ENCODE results near the gene SMARCD2.

SMARCD2 gene

DNA sequence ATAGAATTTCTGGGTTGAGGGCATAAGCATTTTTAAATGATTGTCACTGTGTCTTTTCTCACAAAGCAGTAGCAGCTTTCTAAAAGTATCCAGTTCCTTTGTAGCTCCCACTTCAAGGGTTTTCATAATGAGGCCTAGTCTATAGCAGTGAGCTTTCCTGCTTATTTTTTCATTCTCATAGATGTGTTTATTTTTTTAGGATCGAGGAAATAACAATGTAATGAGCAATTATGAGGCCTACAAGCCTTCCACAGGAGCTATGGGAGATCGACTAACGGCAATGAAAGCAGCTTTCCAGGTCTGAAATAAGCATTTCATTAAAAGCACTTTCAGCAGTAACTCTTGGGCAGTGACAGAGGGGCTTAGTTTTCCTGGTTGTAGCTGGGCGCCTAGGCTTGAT, 25.8 kb downstream of the SMARCD2 start:
- DNase-seq (ENCODE audit: low read depth, low spot score), result no peak
- ChIA-PET POLR2A (interaction anchor here (2.9 kb wide), 1 partner anchor 10 kb away, joined by 13 read pairs; the partner anchor contains the start of gene PSMC5), CTCF (interaction anchor here (1.0 kb wide), 1 partner anchor 17 kb away, joined by 3 read pairs; no protein-coding TSS in a partner anchor)
- H3K4me3 ChIP-seq (ENCODE audit: low read depth, low read length), result no peak overlapping the region
- no peak for TF ChIP-seq CTCF (IDR thresholded peaks at IDR 0.05; ENCODE audit: insufficient read depth, low read length, missing control alignments)

DNA sequence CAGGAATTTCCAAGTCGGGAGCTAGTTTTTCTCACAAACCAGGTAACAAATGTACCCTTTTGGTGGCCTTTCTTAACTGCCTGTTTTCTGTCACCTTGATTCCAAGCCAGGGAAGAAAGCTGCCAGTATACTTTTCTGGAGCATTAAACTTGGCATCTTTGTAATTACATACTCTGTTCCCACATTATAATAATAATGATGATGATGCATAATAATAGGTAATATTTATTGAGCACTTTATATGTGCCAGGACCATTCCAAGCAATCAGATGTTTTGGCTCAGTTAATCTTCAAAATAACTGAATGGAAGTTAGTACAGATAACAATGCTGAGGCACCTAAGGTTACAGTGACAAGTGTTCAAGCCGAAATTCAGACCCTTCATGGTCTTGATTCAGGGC, 26.4 kb downstream of the SMARCD2 start:
- no peak for DNase-seq (ENCODE audit: low read depth, low spot score)
- no peak overlapping the region for H3K4me3 ChIP-seq (ENCODE audit: low read depth, low read length)
- TF ChIP-seq CTCF (IDR thresholded peaks at IDR 0.05; ENCODE audit: insufficient read depth, low read length, missing control alignments), result no peak
- ChIA-PET POLR2A (interaction anchor here (2.9 kb wide), 1 partner anchor 10 kb away, joined by 13 read pairs; the partner anchor contains the start of gene PSMC5), CTCF (interaction anchor here (1.0 to 1.9 kb wide), 2 partner anchors 14 to 17 kb away, joined by 3 to 5 read pairs; no protein-coding TSS in a partner anchor)

DNA sequence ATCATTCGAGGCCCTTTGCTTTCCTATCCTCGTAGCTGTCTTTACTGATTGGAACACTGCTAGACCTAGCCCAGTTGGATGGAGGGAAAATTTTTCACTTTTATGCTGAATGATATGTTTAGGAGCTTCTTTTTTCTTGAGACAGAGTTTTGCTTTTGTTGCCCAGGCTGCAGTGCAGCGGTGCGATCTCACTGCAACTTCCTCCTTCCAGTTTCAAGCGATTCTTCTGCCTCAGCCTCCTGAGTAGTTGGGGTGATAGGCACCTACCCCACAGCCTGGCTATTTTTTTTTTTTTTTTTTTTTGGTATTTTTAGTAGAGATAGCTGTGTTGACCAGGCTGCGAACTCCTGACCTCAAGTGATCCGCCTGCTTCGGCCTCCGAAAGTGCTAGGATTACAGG, 32.5 kb downstream of the SMARCD2 start:
- CTCF ChIA-PET, result interaction anchor here (0.7 to 1.2 kb wide), 2 partner anchors 9 to 10 kb away, joined by 3 to 4 read pairs; no protein-coding TSS in a partner anchor
- TF ChIP-seq CTCF (IDR thresholded peaks at IDR 0.05; ENCODE audit: insufficient read depth, low read length, missing control alignments), result no peak
- H3K4me3 ChIP-seq (ENCODE audit: low read depth, low read length), result no peak overlapping the region
- DNase-seq (ENCODE audit: low read depth, low spot score), result no peak
- POLR2A ChIA-PET, result interaction anchor here (0.6 kb wide), 1 partner anchor 32 kb away, joined by 3 read pairs; no protein-coding TSS in a partner anchor

DNA sequence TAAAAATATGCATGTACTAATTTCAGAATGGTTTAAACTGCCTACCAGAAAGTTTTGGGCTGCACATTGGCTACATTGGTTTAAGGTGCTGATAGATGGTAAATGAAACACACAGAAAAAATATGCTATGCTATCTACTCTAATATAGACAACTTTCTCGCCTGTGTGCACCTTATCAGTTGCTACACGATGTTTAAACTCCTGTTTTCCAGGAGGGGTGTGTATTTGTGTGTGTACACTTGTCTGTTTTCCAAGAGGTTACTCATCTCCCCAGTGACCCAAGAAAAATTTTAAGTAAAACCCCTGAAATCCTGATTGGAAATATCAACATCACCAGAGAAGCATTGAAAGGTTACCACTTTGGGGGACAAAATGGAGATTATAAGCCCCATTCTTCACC, 36.9 kb downstream of the SMARCD2 start:
- POLR2A ChIA-PET, result no interaction called here
- no peak for DNase-seq (ENCODE audit: low read depth, low spot score)
- TF ChIP-seq CTCF (IDR thresholded peaks at IDR 0.05; ENCODE audit: insufficient read depth, low read length, missing control alignments), result no peak
- H3K4me3 ChIP-seq (ENCODE audit: low read depth, low read length), result no peak overlapping the region
- CTCF ChIA-PET, result no interaction called here

- TF ChIP-seq CTCF (IDR thresholded peaks at IDR 0.05; ENCODE audit: insufficient read depth, low read length, missing control alignments), result no peak
Observed at GRCh38 chr17:63804328-63804727, 38.2 kb downstream of the SMARCD2 start.

GRCh38 chr17:63800783-63801182, 41.7 kb downstream of the SMARCD2 start:
- ChIA-PET CTCF (interaction anchor here (1.0 to 1.2 kb wide), 2 partner anchors 18 to 26 kb away, joined by 3 read pairs; no protein-coding TSS in a partner anchor), POLR2A (no interaction called here)
- TF ChIP-seq CTCF (IDR thresholded peaks at IDR 0.05; ENCODE audit: insufficient read depth, low read length, missing control alignments), result no peak
- DNase-seq (ENCODE audit: low read depth, low spot score), result no peak
- no peak overlapping the region for H3K4me3 ChIP-seq (ENCODE audit: low read depth, low read length)

More at GRCh38 chr17:63804328-63804727, 38.2 kb downstream of the SMARCD2 start:
- ChIA-PET POLR2A (interaction anchor here (1.2 kb wide), 1 partner anchor 31 kb away, joined by 4 read pairs; the partner anchor contains the start of genes CCDC47 and DDX42), CTCF (interaction anchor here (1.3 kb wide), 2 partner anchors 18 to 31 kb away, joined by 4 to 5 read pairs; no protein-coding TSS in a partner anchor)
- no peak for DNase-seq (ENCODE audit: low read depth, low spot score)
- no peak overlapping the region for H3K4me3 ChIP-seq (ENCODE audit: low read depth, low read length)
